Adipose tissue (tissue), 3 donors: ENCODE measurements around the gene MAP1LC3C. TPM values are rescaled to one million over a fixed set of nuclear protein-coding genes. Genes with fewer than 3 reads are reported as not detected.

ENCODE experiments used
- polyA plus RNA-seq, 3 donors: library from polyadenylated mRNA; stranded (reverse); fragments of 200-250 nt; gene quantifications; one replicate each; pipeline ENCODE4 v1.2.3, GENCODE V29; 2013
- donor health status: healthy with polysubstance abuse.
- donor health status: Bipolar disorder and iron deficiency.
- donor health status: healthy.

Gene MAP1LC3C
- polyA plus RNA-seq, 3 donors = 0.59 to 19.1 (median 5.7) TPM

Other genes with a start within 250 kb of the MAP1LC3C start
- gene EXO1, start 150.9 kb downstream of the MAP1LC3C start, polyA plus RNA-seq = under 1 TPM; 0.06 to 0.11 (median 0.10) TPM
- gene BECN2, start 41.3 kb downstream of the MAP1LC3C start, polyA plus RNA-seq = not detected